Ammon's horn (tissue), 1 donor: Measurements from ENCODE around the gene LORICRIN.
A peak's percentile ranks its signal among the peaks of the same experiment; 100 is the strongest.

Experiments
- DNase-seq: peaks from one replicate; pipeline ENCODE4 v3.0.0-alpha.2; 2016; ENCODE audit warnings: low spot score

The LORICRIN gene

GRCh38 chr1:153250166-153250565 is 9.3 kb upstream of the LORICRIN start:
- peak; percentile 33 for DNase-seq

- no peak for DNase-seq
Observed at GRCh38 chr1:153251087-153251486, 8.4 kb upstream of the LORICRIN start.

GRCh38 chr1:153251562-153251961 is 7.9 kb upstream of the LORICRIN start:
- no peak for DNase-seq

GRCh38 chr1:153251988-153252387 is 7.5 kb upstream of the LORICRIN start:
- DNase-seq, result no peak

GRCh38 chr1:153253076-153253475 is 6.4 kb upstream of the LORICRIN start:
- DNase-seq, result no peak

GRCh38 chr1:153253693-153254092 is 5.8 kb upstream of the LORICRIN start:
- DNase-seq, result no peak

GRCh38 chr1:153260585-153261280 is 1.2 kb downstream of the LORICRIN start:
- DNase-seq, result no peak

- no peak for DNase-seq
Observed at GRCh38 chr1:153261281-153262069, 2.0 kb downstream of the LORICRIN start.

GRCh38 chr1:153262070-153262366 is 2.5 kb downstream of the LORICRIN start:
- DNase-seq, result no peak

GRCh38 chr1:153262462-153263157 is 3.1 kb downstream of the LORICRIN start:
- no peak for DNase-seq

- no peak for DNase-seq
Observed at GRCh38 chr1:153265457-153265856, 6.0 kb downstream of the LORICRIN start.

- DNase-seq, result no peak
Observed at GRCh38 chr1:153271711-153272110, 12.2 kb downstream of the LORICRIN start.

- DNase-seq, result no peak
Observed at GRCh38 chr1:153272186-153272585, 12.7 kb downstream of the LORICRIN start.

GRCh38 chr1:153277852-153278251 is 18.4 kb downstream of the LORICRIN start:
- no peak for DNase-seq

GRCh38 chr1:153288634-153289275 is 29.3 kb downstream of the LORICRIN start:
- no peak for DNase-seq

GRCh38 chr1:153291514-153291913 is 32.0 kb downstream of the LORICRIN start:
- DNase-seq, result no peak

GRCh38 chr1:153292185-153292584 is 32.7 kb downstream of the LORICRIN start:
- no peak for DNase-seq

GRCh38 chr1:153292740-153293479 is 33.4 kb downstream of the LORICRIN start:
- DNase-seq, result no peak

- no peak for DNase-seq
Observed at GRCh38 chr1:153293480-153293775, 33.9 kb downstream of the LORICRIN start.

GRCh38 chr1:153293851-153294250 is 34.4 kb downstream of the LORICRIN start:
- DNase-seq, result no peak

GRCh38 chr1:153302308-153302707 is 42.8 kb downstream of the LORICRIN start:
- DNase-seq, result no peak

GRCh38 chr1:153305682-153306081 is 46.2 kb downstream of the LORICRIN start:
- no peak for DNase-seq
